Kidney tubule cell (primary cell): ENCODE data around the gene HDAC10.
A peak's percentile ranks its signal among the peaks of the same experiment; 100 is the strongest.

Experiments used
- DNase-seq: peaks from one replicate; pipeline ENCODE4 v3.0.0-alpha.2; 2018; ENCODE audit warnings: low spot score

HDAC10 gene

GRCh38 chr22:50255607-50256006 is 4.5 kb upstream of the HDAC10 start:
- DNase-seq = no peak

DNA sequence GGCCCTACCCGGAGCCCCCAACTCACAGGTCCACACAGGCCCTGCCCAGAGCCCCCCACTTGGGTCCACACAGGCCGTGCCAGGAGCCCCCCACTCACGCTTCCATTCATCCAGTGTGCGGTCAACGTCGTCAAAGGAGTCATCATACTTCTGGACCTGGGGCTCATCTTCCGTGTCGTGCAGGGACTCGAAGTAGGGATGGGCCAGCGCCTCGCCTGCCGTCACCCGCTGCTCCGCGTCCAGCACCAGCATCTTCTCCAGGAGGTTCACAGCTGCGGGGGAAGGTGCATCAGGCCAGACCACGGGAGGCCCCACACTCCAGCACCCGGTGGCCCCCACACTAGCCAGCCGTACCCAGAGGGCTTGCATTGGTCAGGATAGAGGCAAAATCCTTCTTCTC is 4.0 kb upstream of the HDAC10 start:
- DNase-seq = no peak

DNA sequence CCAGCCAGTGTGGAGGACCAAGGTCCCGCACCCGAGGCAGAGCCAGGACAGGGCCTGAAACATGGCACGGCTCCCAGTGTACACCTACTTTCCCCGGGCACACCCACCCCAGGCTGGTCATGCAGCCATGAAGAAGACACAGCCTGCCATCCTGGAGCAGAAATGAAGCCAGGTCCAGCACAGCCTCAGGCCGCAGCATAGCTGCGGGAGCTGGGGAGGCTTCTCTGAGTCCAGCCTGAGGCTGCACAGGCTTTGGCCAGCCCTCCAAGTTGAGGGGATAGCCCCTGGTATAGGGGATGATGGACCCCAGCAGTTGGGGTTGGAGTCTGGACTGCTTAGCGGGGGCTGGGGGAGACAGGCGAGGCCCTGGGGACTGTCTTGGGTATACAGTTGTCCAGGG is 2.9 kb upstream of the HDAC10 start:
- no peak for DNase-seq

GRCh38 chr22:50253046-50253915 is 2.2 kb upstream of the HDAC10 start:
- no peak for DNase-seq

- peak; percentile 68 for DNase-seq
These were observed 1.3 kb upstream of the HDAC10 start for GRCh38 chr22:50252082-50253045.

DNA sequence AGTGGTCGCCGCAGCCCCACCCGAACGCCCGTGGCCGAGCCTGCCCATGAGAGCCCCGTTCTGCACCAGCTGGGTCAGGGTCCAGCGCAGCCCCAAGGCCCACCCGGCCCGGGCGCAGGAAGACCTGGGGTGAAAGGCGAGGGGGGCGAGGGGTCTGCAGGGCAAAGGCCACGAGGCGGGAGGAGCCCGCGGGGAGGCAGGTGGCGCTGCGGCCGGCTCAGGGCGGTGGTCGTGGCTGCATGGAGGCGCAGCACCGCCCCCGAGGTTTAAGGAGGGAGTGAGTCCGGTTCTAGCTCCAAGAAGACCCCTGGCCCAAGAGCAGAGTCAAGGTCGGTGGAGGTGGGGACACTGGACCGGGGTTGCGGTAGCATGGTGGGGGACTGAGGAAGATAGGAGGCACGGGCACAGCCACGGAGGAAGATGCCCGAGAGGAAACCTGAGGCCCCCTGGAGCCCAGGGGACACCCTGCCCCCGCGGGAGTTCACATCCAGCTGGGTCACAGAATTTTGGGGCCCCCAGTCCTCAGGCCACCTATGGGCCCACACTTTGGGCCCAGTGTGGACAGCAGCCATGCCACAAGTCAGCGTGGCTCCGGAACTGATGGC is 514 bp upstream of the HDAC10 start:
- DNase-seq = no peak

GRCh38 chr22:50250249-50250554 is 863 bp downstream of the HDAC10 start:
- no peak for DNase-seq

DNA sequence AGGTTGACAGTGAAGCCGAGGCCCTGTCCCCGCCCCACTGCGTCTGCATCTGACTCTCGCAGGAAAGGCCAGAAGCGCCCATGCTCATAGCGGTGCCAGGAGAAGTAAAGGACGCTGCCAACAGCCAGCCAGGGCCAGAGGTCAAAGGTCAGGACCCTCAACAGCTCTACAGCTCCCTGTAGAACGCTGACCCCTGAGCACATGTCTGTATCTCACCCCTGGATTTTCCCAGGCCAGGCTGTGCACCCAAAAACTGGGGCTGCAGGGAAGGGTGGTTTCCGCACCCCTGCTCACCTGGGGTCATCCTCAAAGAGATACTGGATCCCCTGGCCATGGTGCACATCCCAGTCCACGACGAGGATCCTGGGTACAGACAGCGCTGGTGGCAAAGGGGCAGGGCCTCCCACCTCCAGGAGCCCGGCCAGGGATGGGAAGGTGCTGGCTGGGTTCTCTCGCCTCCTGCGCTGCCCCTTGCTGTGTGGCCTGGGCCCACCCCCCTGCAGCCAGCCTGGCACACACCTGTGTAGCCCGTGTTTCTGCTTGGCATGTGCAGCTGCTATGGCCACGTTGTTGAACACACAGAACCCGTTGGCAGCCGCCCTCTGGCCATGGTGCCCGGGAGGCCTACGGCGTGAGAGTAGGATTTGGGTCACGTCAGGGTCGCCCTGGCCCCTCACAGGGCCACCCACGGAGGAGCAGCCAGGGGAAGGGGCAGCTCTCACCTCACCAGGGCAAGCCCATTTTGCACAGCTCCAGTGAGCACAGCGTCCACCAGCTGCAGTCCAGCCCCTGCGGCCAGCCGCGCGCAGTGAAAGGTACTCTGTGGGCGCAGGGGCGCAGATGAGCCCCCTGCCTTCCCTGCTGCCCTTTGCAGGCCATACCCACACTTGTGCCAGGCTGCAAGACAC is 1.5 kb downstream of the HDAC10 start:
- DNase-seq = no peak

GRCh38 chr22:50248196-50249081 is 2.6 kb downstream of the HDAC10 start:
- no peak for DNase-seq

GRCh38 chr22:50247748-50248147 is 3.3 kb downstream of the HDAC10 start:
- peak; percentile 39 for DNase-seq

GRCh38 chr22:50246242-50247175 is 4.6 kb downstream of the HDAC10 start:
- DNase-seq = peak; percentile 17

DNA sequence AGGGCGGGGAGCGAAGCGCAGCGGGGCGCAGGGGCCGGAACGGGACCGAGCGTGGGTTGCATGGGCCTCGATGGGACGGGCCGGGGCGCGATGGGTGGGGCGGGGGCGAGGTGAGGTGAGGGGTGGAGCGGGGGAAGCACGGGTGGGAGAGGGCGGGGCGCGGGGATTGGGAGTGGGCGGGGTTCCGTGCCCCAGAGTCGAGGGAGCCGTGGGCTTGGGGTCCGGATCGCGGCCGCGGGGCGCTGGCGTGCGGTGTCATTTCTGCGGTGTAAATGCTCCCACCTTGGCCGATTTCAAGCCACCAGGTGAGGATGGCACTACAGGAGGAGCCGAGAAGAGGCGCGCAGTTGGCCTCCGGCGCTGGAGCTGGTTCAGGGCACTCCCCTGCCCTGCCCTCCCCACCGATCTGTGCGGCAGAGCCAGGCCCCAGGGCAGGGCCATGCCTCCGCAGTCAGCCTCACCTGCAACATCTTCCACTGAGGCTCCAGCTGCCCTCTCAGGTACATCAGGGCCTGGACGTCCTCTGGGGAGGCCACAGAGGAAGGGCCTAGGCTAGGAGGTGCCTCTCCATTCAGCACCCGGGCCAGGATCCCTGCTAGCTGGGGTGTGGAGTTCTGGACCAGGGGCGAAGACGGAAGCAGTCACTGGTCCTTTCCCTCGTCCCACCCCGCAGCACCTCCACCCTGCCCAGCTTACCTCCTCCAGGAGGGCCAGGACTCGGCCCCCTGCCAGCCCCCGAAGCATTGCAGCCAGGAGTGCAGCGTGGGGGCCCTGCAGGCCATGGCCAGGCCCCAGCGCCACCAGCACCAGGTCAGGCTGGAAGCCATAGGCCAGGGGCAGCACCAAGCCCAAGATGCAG is 5.6 kb downstream of the HDAC10 start:
- DNase-seq = no peak

- DNase-seq = peak; percentile 90
These were observed 6.4 kb downstream of the HDAC10 start, which contains the start of gene TUBGCP6 for GRCh38 chr22:50244420-50245213. Gene TUBGCP6, minus strand, starts transcription at chr22:50245023. Its CDS starts 564 bp downstream, at chr22:50244459.

- peak; percentile 14 for DNase-seq
These were observed 7.2 kb downstream of the HDAC10 start for GRCh38 chr22:50243685-50244419.

DNA sequence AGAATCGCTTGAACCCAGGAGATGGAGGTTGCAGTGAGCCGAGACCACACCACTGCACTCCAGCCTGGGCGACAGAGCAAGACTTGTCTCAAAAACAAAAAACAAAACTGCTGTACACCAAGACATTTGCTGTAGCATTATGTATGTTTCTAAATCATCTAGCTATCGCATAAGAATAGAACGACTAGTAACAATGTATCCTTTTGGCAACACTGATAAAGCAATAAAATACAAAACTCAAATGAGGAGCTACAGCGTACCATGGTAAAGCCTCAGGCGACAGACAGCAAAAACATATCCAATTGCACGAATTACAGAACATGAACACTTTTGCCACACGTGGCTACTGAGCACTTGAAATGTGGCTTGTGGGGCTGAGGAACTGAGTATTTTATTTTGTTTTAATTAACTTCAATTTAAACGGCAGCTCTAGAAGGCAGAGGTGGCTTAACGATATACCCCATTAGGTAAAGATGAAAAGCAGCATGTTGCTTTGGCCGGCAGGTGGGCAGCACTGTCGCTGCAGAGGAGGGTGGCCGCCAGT is 8.6 kb downstream of the HDAC10 start:
- no peak for DNase-seq

DNA sequence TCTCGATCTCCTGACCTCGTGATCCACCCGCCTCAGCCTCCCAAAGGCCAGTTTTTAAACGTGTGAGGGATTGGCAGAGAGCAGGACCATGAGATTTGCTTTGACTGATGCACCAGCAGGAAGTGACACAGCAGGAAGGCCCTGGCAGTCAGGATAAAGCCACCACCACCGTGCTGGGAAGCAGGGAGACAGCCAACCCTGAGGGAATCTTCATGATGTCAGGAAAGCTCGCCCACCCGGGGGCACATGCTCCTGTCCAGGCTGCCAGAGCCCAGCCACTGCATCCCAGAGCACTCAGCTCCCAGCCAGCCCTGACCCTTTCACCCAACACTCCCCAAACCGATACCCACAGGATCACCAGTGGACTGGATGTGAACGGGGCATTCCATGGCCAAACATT is 12.3 kb downstream of the HDAC10 start:
- DNase-seq = no peak
